ENCODE measurements around the gene CACNA2D1. TPM values are rescaled to one million over a fixed set of nuclear protein-coding genes. Genes with fewer than 3 reads are reported as not detected.

Gene CACNA2D1
- total RNA-seq, 4 donors from 2014 or later = 30.6 to 60.0 (median 45.7) TPM

- intact Hi-C loops (cut with DNase I) = no loop called here
- 58% methylated on average over 2 of the region's 2 CpGs for WGBS
- TF ChIP-seq POLR2AphosphoS5 (IDR thresholded peaks at IDR 0.05) = no peak
- no peak for TF ChIP-seq CTCF (IDR thresholded peaks at IDR 0.05)
- TF ChIP-seq EP300 (IDR thresholded peaks at IDR 0.05) = no peak
- no peak for TF ChIP-seq POLR2A (IDR thresholded peaks at IDR 0.05; ENCODE audit: low read depth)
These were observed 233.0 kb downstream of the CACNA2D1 start for GRCh38 chr7:82210416-82211184.

GRCh38 chr7:82209179-82209747 is 234.3 kb downstream of the CACNA2D1 start:
- Histone ChIP-seq H3K9me3 (no peaks in the 10 kb centered on the region), H3K4me3 (no peak overlapping the region), H3K27me3 (no peaks in the 10 kb centered on the region), H3K36me3 (no peaks in the 10 kb centered on the region), H3K4me1 (peaks cover 0 to 7% (median 3%) of the 10 kb centered on the region in 4 donors), H3K27ac (replicated peaks in 1 of 4) (no peak overlapping the region)
- intact Hi-C loops (cut with DNase I) = no loop called here
- TF ChIP-seq CTCF (IDR thresholded peaks at IDR 0.05) = no peak
- TF ChIP-seq EP300 (IDR thresholded peaks at IDR 0.05) = no peak
- no peak for TF ChIP-seq POLR2AphosphoS5 (IDR thresholded peaks at IDR 0.05)
- TF ChIP-seq POLR2A (IDR thresholded peaks at IDR 0.05; ENCODE audit: low read depth) = no peak
- 87% methylated on average over 5 of the region's 5 CpGs for WGBS
- DNase-seq (ENCODE audit: extremely low spot score) = no peak

More at GRCh38 chr7:82210416-82211184, 233.0 kb downstream of the CACNA2D1 start:
- Histone ChIP-seq H3K4me1 (no peaks in the 10 kb centered on the region), H3K36me3 (no peaks in the 10 kb centered on the region), H3K27me3 (no peaks in the 10 kb centered on the region), H3K4me3 (no peak overlapping the region), H3K27ac (replicated peaks in 1 of 4) (no peak overlapping the region), H3K9me3 (no peaks in the 10 kb centered on the region)
- DNase-seq (ENCODE audit: extremely low spot score) = no peak

GRCh38 chr7:82204694-82205093 is 238.9 kb downstream of the CACNA2D1 start:
- DNase-seq (ENCODE audit: extremely low spot score) = no peak
- intact Hi-C loops (cut with DNase I) = no loop called here
- TF ChIP-seq POLR2AphosphoS5 (IDR thresholded peaks at IDR 0.05) = no peak
- Histone ChIP-seq H3K27ac (replicated peaks in 1 of 4) (no peak overlapping the region), H3K36me3 (no peaks in the 10 kb centered on the region), H3K4me1 (peaks cover 0 to 7% (median 3%) of the 10 kb centered on the region in 4 donors), H3K4me3 (no peak overlapping the region), H3K9me3 (no peaks in the 10 kb centered on the region), H3K27me3 (no peaks in the 10 kb centered on the region)
- WGBS = 87% methylated on average over 4 of the region's 4 CpGs

GRCh38 chr7:82202965-82203364 is 240.6 kb downstream of the CACNA2D1 start:
- Histone ChIP-seq H3K27me3 (no peaks in the 10 kb centered on the region), H3K27ac (replicated peaks in 1 of 4) (no peak overlapping the region), H3K36me3 (no peaks in the 10 kb centered on the region), H3K9me3 (no peaks in the 10 kb centered on the region), H3K4me1 (peaks cover 0 to 7% (median 3%) of the 10 kb centered on the region in 4 donors), H3K4me3 (no peak overlapping the region)
- 91% methylated on average over 6 of the region's 9 CpGs for WGBS
- no peak for TF ChIP-seq EP300 (IDR thresholded peaks at IDR 0.05)
- TF ChIP-seq POLR2AphosphoS5 (IDR thresholded peaks at IDR 0.05) = no peak
- TF ChIP-seq CTCF (IDR thresholded peaks at IDR 0.05) = no peak
- TF ChIP-seq POLR2A (IDR thresholded peaks at IDR 0.05; ENCODE audit: low read depth) = no peak
- DNase-seq (ENCODE audit: extremely low spot score) = no peak
- intact Hi-C loops (cut with DNase I) = no loop called here

- intact Hi-C loops (cut with DNase I) = no loop called here
- no peaks in the 10 kb centered on the region for H3K9me3 ChIP-seq
- TF ChIP-seq EP300 (IDR thresholded peaks at IDR 0.05) = no peak
These were observed 241.5 kb downstream of the CACNA2D1 start for GRCh38 chr7:82202107-82202506.

More at GRCh38 chr7:82202107-82202506, 241.5 kb downstream of the CACNA2D1 start:
- Histone ChIP-seq H3K4me1 (peaks cover 0 to 7% (median 3%) of the 10 kb centered on the region in 4 donors), H3K27me3 (no peaks in the 10 kb centered on the region), H3K27ac (replicated peaks in 1 of 4) (no peak overlapping the region), H3K36me3 (no peaks in the 10 kb centered on the region), H3K4me3 (no peak overlapping the region)
- over 99% methylated on average over 13 of the region's 13 CpGs for WGBS
- no peak for DNase-seq (ENCODE audit: extremely low spot score)
